ENCODE results near the gene ATP8A1.
"Not testable (repeated sequence)": the region's sequence is repeated elsewhere in the genome, so short reads cannot be mapped to it uniquely, and the experiment has no call there.

Gene ATP8A1

DNA sequence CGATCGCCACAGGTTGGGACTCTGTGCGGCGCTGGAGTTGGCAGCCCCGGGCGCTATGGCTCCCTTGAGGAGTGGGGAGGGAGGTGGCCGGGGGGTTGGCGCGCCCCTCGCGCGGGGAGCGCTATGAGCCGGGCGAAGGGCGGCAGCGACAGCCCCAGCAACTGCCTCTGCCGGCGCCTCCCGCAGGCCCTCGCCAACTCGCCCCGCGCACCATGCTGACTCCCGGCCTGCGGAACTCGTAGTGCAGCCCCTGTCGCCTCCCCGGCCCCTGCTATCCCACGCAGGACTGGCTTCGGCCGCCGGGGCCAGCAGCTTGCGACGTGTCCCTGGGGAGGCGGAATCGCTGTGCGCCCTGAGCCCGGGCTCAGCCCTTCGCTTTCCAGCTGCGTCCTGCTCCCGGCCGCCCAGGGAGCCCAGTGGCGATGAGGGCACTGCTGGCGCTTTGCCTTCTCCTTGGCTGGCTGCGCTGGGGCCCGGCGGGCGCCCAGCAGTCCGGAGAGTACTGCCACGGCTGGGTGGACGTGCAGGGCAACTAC is 259.2 kb downstream of the ATP8A1 start:
- no peak for DNase-seq

DNA sequence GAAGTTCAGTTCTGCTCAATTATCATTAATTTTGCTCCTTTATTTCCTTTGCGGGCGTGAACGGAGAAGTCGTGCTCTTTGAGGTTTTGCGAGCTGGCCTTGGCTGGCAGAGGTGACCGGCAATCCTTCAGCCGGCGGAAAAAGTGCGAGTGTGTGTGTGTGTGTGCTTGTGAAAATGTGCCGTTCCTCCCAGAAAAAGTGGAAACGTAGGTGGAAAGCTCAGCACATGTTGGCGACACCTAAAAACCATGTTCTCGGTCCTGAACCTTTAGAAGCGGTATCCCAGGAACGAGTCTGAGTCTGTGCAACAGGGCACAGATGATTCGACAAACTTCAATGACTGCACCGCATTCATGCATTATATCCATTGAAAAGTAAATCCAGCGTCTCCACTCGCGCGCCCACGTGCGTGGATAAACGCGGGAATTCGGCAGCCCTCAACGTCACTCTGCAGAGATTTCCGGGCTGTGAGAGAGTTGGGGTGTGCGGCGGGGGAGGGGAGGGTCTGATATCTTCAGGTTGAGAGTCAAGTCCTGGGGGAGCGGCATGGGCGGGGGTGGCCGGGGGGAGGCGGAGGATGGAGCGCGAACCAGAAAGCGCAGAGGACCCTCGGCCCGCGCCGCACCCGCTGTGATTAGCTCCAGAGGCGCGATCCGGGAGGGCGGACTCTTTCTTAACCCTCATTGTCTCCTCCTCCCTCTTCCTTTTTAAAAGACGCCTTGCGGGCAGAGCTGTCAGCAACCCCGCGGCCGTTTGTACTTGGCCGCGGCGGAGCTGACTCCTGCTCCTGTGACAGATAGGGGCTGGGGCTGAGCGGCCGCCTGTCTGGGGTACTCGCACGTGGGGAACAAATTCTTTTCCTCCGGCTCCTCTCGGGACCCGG is 259.9 kb downstream of the ATP8A1 start, which contains the start of gene SHISA3:
Gene SHISA3, plus strand, starts transcription at position 737 of the 883 bp plus-strand sequence. CDS start 569 bp downstream, outside the sequence.
- peak; percentile 76 for DNase-seq

DNA sequence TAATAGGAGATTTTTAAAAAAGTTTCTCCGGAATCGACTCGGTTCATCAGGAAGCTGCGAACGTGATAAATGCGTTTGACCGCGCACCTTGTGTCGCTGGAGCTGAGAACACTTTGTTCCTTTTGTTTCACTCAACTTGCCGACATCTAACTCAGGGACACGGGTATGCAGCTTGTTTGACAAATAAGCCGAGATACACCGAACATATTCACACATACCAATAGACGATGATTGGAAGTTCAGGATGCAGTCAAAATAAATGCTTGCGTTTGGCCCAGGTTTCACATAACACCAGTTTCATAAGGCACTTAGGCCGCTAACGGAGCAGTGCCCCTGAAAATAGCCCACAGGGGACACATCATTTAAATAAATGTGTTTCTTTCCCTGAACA is 260.5 kb downstream of the ATP8A1 start:
- DNase-seq = no peak

DNA sequence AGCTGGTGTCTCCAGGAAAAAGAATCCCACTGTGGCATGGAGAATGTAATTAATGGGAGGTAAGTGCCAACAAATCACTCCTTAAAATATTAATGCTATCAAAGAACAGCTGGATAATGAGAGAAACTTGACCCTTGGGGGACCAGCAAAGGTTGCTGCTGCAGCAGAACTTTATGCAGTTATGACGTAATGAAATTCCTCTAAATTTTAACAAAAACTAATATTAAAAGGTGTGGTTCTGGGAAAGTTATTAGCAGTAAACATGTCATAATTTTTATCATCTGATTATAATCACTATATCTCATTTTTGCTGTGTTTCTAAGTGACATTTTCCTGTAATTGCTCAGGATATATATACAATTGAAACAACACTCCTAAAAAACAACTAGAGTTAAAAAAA is 261.3 kb downstream of the ATP8A1 start:
- no peak for DNase-seq

DNA sequence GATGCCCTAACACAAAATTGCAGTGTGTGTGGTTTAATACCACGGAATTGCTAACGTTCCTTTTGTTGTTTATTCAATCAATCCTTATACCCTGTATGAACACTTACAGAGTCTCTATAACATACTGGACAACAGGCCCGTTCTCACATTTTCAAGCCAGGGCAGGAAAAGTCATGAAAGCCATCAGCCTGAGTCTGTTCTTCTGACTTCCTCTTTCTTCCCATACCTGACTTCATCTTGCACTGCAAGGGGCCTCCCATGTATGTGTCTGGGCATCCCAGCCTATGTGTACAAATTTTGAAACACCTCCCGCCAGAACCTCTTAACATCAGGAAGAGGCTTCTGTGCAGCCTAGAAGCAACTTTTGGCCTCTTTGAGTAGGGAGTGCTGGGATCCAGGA is 264.5 kb downstream of the ATP8A1 start:
- DNase-seq = no peak

DNA sequence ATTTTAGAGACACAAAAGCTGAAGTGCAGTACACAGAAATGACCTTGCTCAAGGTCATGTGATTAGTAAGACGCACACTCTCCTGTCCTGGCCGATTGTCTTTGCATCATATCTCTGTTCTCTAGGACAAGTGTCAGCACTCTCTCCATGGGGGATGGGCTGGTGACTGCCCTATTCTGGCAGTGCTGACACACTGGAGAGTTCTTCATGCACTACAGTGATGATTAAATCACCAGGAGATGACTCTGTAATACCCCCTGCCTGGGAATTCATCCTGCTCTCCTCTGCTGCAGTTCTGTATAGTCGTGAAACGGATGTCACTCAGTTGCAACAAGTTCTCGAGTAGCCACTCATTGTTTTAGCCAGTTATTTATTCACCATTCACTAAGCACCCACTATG is 264.9 kb downstream of the ATP8A1 start:
- peak; percentile 65 for DNase-seq

DNA sequence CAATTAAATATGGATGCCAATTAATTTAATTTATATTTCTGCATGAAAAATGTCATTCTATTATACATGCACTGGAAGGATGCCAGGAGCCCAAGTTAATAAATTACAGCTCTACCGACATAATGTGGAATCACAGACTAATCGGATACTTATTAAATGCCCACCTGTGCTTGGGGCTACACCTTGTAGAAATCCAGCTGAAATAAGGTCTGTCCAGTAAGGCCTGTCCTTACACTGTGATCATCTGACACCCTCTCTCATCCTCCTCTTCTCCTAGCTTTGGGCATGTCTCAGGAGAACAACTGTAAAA is 265.6 kb downstream of the ATP8A1 start:
- no peak for DNase-seq

DNA sequence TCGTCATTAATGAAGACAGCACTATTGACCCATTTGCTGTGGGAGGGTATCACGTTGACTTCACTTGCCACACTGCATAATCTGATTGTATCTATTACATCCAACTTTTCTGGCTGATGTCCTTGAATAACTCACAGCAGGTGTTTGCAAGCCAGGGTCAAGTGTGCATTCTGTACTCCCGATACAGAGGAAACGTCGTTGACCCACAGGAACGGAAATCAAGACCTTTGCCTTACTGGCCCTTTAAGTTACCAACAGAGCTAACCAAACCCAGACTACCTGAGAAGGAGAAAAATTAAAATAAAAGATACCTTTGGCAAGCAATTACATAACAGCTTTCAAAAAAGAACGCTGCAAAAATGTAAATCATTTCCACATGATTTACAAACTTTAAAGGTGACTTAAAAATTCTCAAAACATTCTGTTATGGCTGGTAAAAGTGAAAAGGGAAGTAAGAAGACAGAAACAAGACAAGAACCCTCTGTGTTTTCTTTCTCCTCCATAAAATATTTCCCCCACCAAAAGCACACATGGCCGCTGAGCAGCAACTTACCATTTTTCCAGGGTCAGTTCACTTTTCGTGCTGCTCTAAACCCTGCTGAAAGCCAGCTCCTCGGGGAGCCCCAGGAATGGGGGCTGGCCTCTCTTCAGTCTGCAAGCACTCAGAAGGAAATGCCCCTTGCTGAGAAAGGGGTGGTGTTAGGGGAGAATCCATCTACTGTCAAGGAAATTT is 266.1 kb downstream of the ATP8A1 start:
- DNase-seq = peak; percentile 50

DNA sequence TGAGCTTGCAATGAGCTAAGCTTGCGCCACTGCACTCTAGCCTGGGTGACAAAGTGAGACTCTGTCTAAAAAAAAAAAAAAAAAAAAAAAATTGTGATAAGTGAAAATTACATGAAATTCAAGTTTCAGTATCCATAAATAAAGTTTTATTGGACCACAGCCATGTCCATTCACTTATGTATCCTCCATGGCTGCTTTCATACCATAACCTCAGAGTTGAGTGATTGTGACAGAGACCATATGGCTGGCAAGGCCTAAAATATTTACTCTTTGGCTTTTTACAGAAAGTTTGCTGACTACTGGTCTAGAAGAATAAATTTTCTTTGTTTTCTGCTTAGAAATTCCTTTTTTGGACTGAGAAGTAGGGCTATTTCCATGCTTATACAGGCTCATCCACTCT is 271.4 kb downstream of the ATP8A1 start:
- no peak for DNase-seq

DNA sequence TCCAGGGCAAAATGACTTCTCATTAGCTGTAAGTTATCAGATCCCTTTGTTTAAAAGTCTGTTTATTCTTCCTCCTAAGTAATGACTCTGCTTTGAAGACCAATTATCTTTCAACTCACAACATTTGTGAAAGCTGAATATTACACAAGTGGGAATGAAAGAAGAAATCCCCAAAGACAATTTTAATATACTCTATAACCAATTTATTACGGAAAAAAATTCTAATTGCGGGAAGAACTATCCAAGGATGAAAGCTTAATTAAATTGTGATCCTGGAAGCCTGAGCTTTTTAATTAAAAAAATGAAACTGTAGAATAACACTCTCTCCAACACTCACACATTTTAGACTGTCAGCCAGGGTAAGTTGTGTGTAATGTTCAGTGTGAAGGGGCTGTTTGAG is 275.2 kb downstream of the ATP8A1 start:
- no peak for DNase-seq

DNA sequence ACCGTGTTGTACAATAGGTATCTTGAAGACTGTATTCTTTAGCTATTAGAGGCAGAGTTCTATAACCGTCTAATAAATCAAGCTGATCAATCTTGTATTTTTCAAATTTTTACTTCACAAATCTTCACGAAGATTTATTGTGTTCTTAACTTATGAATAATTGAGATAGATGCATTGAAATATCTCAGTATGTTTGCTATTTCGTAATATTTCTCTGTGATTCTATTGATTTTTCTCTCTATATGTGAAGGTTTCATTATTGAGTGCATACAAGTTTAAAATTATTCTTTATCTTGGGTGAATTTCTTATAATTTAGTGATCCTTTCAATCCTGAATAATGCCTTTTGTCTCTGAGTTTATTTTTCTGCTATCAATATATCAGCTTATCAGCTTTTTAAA is 279.4 kb downstream of the ATP8A1 start:
- no peak for DNase-seq

DNA sequence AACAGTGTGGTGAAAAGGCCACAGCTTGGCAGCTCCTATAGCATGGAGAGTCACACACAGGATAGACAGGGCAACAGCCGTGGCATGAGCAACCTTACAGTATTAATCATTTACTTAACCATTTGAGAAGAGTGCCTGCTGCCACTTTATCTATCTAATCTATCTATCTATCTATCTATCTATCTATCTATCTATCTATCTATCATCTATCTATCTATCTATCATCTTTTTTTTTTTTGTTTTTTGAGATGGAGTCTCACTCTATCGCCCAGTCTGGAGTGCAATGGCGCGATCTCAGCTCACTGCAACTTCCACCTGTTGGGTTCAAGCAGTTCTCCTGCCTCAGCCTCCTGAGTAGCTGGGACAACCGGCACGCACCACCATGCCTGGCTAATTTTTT is 284.6 kb downstream of the ATP8A1 start:
- not testable (repeated sequence) for DNase-seq

DNA sequence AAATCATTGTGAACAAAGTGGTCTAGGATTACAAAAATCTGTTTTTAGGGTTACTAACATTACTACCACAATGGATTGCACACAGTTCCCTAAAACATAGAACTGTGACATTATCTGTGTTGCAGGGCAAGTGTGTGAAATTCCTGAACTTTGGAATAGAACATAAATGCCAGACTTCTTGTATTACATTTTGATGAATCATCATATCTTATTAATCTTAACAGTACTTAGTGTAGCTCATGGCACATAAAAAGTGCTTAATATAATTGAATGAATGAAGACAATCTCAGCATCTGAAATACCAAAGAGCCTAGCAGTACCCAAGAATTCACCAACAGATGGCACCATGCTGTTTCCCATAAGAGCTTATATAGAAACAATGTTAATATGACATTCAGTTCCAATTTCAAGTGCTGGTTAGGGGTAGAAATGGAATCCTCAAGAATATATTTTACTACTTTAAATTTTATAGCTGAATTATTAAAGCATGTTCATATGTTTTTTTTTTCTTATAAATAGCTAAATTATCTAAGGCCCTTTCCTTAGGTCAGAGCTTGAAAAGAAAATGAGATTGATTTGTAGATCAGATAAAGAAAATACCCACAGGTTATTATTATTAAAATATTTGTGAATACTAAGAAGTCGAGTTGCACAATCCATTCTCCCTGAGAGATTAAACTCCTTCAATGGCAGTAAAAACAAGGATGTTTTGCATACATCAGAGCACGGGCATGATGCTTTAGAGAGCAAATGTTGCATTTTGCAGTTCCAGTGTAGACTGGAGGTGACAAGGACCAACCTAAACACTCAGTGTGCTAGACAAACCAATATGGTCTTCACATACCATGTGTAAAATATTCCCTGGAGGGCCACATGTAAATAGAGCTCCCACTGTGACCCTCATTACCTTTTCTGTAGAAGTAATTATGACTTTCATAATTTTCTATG is 285.3 kb downstream of the ATP8A1 start:
- DNase-seq = peak; percentile 77

DNA sequence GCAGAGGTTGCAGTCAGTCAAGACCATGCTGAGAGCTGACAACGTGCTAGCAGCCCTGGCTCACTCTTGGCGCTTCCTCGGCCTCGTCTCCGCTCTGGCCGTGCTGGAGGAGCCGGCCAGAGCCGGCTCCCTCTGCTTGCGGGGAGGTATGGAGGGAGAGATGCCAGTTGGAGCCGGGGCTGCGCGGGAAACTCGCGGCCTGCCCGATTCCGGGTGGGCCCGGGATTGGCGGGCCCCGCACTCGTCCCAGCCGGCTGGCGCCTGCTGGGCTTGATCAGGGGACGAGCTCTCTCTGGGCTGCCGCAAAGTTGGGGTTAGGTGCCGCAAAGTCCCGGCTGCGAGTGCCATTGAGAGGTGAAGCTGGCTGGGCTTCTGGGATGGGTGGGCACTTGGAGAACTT is 287.4 kb downstream of the ATP8A1 start:
- no peak for DNase-seq

DNA sequence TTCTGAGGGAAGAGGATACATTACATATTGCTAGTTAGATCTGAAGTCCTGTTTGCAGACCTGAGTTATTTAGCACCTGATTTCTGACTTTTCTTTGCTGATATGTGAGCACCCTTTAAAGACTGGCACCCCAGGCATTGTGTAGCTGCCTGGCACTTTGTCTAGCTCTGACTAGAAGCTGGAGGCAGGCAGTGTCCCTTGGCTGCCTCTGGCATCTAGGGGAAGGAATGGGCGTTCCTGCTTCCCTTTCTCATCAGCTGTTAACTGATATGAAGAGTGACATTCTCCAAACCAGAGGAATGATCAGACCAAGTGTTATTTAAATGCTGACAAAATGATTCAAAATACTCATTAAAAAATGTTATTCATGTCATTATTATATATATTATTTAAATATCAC is 289.9 kb downstream of the ATP8A1 start:
- no peak for DNase-seq

DNA sequence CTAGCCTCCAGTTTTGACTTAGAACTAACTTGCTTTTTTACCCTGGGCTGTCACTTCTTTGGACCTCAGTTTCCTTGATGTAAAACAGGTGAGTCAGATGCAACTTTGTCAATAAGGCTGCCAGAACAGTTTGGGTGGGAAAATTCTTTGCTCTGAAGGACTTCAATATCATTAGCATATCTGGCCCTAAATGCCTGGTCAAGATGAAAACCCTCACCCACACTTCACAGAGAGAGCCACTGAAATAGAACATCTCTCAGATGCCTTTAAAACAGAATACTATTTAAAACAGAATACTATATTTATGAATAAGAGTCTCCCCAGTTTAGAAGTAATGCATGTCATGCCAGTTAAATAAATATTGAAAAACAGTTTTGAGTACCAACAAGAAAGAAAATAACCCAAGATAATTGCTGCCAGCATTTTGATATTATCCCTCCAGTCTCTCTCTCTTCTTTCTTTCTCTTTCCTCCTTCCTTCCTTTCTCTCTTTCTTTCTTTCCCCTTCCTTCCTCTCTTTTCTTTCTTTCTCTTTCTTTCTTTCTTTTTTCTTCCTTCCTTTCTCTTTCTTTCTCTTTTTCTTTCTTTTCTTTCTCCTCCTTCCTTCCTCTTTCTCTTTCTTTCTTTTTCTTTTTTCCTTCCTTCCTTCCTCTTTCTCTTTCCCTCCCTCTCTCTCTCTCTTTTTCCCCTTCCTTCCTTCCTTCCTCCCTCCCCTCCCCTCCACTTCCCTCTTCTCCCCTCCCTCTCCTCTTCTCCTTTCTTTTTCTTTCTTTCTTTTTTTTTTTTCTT is 292.4 kb downstream of the ATP8A1 start:
- no peak for DNase-seq

DNA sequence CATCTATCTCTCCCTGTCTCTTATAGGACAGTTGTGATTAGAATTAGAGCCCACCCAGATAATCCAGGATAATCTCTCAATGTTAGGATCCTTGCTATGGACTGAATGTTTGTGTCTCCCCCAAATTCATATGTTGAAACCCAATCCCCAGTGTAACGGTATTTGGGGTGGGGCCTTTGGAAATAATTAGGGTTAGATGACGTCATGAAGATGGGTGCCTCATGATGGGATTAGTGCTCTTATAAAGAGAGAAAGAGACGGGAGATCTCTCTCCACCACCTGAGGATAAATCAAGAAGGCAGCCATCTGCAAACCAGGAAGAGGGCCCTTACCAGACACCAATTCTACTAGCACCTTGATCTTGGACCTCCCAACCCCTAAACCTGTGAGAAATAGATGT is 293.3 kb downstream of the ATP8A1 start:
- no peak for DNase-seq

DNA sequence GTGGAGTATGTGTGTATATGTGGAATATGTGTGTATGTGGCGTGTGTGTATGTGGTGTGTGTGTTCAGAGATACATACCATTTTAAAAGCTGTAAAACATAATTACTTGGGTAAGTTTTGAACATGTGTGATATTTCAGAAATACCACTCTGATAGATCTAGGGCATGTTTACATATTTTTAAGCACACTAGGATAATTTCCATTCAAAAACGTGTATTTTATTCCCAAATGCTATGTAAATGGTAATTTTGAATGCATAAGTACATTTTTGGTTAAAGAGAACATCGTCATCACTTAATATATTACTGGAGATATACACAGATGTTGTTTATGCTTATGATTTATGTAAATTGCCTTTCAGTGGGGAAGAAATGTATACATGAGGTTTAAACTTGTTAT is 294.3 kb downstream of the ATP8A1 start:
- DNase-seq = no peak

DNA sequence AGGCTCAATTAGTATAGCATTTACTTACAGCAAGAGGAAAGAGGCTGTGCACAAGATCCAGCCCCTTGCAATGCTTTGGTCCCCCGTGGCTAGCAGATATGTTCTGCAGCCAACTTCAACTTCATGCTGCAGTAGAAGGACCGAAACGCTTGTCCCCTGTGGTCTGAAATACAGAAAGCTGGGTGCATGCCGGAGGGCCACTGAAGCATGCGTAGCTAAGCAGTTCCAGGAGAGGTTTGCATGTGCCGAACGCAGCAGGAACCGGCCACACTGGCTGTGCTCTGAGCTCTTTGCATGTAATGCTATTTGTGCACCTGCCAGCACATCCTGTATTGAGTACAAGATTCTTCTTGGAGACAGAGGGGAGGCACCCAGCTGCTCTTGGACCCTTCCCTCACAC is 295.4 kb downstream of the ATP8A1 start:
- no peak for DNase-seq

DNA sequence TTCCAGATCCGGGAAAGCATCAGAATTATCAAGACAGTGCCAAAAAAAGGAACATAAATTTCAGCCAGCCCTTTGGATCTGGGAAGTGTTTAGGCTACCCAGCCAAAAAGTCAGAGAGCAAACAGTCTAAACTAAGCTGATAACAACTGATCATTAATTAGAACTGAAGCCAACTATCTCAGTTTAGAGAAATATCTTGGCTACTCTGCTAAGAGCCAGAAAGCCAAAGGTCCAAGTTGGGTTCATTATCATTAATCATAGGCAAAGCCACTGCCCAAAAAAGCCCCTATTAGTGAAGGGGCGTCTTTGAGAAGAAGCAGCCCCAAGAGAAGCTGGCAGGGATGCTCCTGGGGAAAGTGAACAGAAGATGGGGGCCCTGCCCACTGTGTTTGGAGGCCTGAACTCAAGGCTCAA is 296.6 kb downstream of the ATP8A1 start:
- DNase-seq = no peak

DNA sequence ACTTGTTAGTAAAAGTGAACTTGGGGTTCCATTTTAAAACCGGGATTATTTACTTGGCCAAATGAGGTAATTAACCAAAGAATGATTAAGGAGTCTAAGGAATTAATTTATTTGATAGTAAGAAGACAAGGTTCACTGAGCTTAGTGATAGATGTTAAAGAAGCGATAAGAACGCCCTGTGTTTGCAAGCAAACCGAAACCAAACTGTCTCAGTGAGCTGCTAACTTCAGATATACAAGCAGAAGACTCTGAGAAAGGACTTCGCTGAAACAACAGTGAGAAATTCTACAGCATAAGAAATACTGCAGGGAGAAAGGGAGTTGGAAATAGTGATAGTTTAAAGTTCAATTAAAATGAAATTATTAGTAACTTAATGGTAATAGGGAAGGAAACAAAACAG is 297.2 kb downstream of the ATP8A1 start:
- DNase-seq = no peak

All from eye (tissue), 1 donor.